Fibroblast of the aortic adventitia (primary cell): ENCODE data around the gene SIAH1. TPM values are rescaled to one million over a fixed set of nuclear protein-coding genes. Genes with fewer than 3 reads are reported as not detected.

Experiments
- DNase-seq: peaks from one replicate; pipeline ENCODE4 v3.0.0-alpha.2; 2010; ENCODE audit warnings: low read depth
- H3K4me3 ChIP-seq: 2 replicates; pipeline ENCODE4 v1.5.1; 2011; ENCODE audit warnings: low read depth, mild to moderate bottlenecking, control low read depth, low read length, moderate library complexity
- CTCF ChIP-seq: IDR thresholded peaks from 2 replicates; pipeline ENCODE4 v1.5.1; 2011; ENCODE audit warnings: mild to moderate bottlenecking, low read length, control low read depth, inconsistent platforms; ENCODE audit not compliant: insufficient read depth
- total RNA-seq: library from RNA; depleted of rRNA; stranded (reverse); fragments of >200 nt; gene quantifications from 2 replicates; pipeline ENCODE4 v1.2.3, GENCODE V29; 2012; ENCODE audit warnings: low replicate concordance

The SIAH1 gene
- total RNA-seq, 1 donor = 36.5 TPM

DNA sequence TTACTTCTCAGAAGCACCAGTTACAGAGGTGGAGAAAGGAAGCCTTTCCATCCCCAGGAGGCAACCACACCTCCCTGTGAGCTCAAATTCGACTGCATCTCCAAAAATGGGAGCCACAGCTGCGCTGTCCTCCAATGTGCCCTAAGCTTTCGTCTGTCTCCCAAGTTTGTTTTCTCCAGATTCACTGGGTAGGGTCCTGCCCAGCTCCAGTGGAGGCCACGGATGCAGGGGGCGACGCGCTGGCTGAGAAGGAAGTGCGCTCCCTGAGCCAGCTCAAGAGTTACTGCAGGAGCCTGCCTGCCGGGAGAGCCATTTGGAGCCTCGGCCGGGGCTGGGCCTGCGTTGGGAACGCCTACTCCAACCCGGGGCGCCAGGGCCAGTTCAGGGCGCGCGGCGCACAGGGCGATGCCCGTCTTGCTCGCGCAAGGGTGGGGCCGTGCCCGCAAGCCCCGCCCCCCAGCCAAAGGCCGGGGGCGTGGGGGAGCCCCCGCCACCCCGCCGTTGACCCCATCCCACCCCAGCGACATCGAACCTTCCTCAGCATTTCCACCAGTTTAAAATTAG, 19.5 kb downstream of the SIAH1 start:
- H3K4me3 ChIP-seq = peak overlapping the region; percentile 72
- DNase-seq = peak; percentile 84
- peak; percentile 1 for TF ChIP-seq CTCF

DNA sequence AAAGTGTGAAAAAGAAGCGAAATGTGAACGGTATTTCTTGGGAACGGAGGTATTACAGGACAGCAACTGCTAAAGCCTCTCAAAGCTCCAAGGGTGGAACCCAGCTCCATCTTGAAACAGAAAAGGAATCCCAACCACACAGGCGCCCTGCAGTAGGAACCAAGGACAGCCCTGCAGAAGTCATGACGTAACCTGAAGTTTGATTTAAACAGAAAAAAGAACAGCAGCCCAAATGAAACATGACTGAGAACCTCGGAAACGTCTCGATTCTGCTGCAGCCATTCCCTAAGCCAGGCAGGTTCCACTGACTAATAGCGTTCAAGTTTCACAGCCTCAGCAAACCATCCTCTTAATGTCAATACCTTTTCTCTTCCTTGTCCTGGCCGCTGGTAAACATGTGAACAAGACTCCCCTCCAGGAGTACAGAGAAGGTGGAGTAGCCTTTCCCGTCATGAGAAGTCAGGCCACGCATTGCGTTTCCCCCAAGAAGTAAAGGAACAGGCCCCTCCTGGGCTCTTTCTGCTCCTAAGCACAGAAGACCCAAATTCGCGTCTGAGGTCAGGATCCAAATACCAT, 20.1 kb downstream of the SIAH1 start:
- no peak for TF ChIP-seq CTCF
- peak overlapping the region; percentile 72 for H3K4me3 ChIP-seq
- DNase-seq = peak; percentile 54

DNA sequence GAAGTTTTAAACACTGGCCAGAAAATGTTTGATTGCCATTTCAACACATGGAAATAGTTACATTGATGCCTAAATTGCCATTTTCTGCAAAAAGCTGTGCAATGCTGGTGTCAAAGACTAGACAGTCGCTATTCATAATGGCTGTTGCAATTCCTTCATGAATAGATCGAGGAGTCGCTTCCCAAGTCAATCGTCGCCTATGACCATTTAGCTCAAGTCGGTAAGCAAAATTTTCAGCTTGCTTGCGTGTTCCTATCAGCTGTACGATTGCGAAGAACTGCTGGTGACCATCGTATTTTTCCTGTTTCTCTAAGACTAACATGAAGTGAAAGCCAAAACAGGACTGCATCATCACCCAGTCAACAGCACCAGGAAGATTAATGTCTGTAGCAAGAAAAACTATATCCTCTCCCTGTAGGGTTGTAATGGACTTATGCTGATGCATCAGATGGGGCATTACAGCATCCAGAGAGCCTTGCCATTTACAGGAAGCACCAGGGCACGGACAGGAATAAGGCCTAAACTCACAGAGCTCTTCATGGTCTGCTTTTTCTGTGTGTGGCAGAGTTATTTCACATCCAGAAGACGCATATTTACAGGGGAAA, 23.6 kb downstream of the SIAH1 start:
- H3K4me3 ChIP-seq = no peak overlapping the region
- no peak for TF ChIP-seq CTCF
- no peak for DNase-seq

GRCh38 chr16:48361012-48361411, 24.2 kb downstream of the SIAH1 start:
- no peak for DNase-seq
- H3K4me3 ChIP-seq = no peak overlapping the region
- no peak for TF ChIP-seq CTCF

GRCh38 chr16:48359983-48360382, 25.2 kb downstream of the SIAH1 start:
- H3K4me3 ChIP-seq = no peak overlapping the region
- no peak for TF ChIP-seq CTCF
- DNase-seq = no peak

GRCh38 chr16:48358419-48358818, 26.8 kb downstream of the SIAH1 start:
- no peak overlapping the region for H3K4me3 ChIP-seq
- no peak for TF ChIP-seq CTCF
- no peak for DNase-seq
